ENCODE results near the gene SOX4. TPM values are rescaled to one million over a fixed set of nuclear protein-coding genes. Genes with fewer than 3 reads are reported as not detected.
"Not testable (repeated sequence)": the region's sequence is repeated elsewhere in the genome, so short reads cannot be mapped to it uniquely, and the experiment has no call there.

The SOX4 gene
- total RNA-seq: 1 to 10 TPM; 1.9 to 3.5 TPM

- H3K27ac Mint-ChIP-seq: peak within 1 kb of the TSS; percentile 50
- peaks cover 28% of the 10 kb centered on the region for H3K4me1 Mint-ChIP-seq (ENCODE audit: low read depth)
- H3K9me3 Mint-ChIP-seq: no peaks in the 10 kb centered on the region
- H3K27me3 Mint-ChIP-seq (ENCODE audit: low read depth): peaks cover 44% of the 10 kb centered on the region
- ATAC-seq (replicated peaks in 1 of 2) (peak; percentile 59), DNase-seq (peak; percentile 54 to 72)
- H3K36me3 Mint-ChIP-seq (ENCODE audit: insufficient read depth in 2 of 2): peaks cover 5% of the 10 kb centered on the region in 2 donors
- no peak within 1 kb of the TSS for H3K4me3 Mint-ChIP-seq
These were observed at the start of gene SOX4 for GRCh38 chr6:21593412-21593926. SOX4 (plus strand) TSS chr6:21593751; CDS start chr6:21594535, 784 bp downstream.

- ATAC-seq (replicated peaks in 1 of 2); H3K9me3 Mint-ChIP-seq; H3K27me3 Mint-ChIP-seq (ENCODE audit: low read depth); DNase-seq; H3K36me3 Mint-ChIP-seq (ENCODE audit: insufficient read depth in 2 of 2); H3K4me1 Mint-ChIP-seq (ENCODE audit: low read depth); H3K27ac Mint-ChIP-seq; H3K4me3 Mint-ChIP-seq: not testable (repeated sequence)
These were observed 41.3 kb upstream of the SOX4 start for GRCh38 chr6:21552286-21552685.

GRCh38 chr6:21554286-21554685 lies 39.3 kb upstream of the SOX4 start:
- no peaks in the 10 kb centered on the region for H3K27me3 Mint-ChIP-seq (ENCODE audit: low read depth)
- no peaks in the 10 kb centered on the region for H3K4me1 Mint-ChIP-seq (ENCODE audit: low read depth)

GRCh38 chr6:21555197-21555596 lies 38.4 kb upstream of the SOX4 start:
- H3K27ac Mint-ChIP-seq: no peak overlapping the region
- no peaks in the 10 kb centered on the region for H3K27me3 Mint-ChIP-seq (ENCODE audit: low read depth)
- H3K36me3 Mint-ChIP-seq (ENCODE audit: insufficient read depth in 2 of 2): peaks cover 0 to 2% of the 10 kb centered on the region in 2 donors
- no peaks in the 10 kb centered on the region for H3K4me1 Mint-ChIP-seq (ENCODE audit: low read depth)
- H3K9me3 Mint-ChIP-seq: peaks cover 0 to 1% of the 10 kb centered on the region in 2 donors
- ATAC-seq (replicated peaks in 1 of 2) (no peak), DNase-seq (no peak)
- H3K4me3 Mint-ChIP-seq: no peak overlapping the region

More at GRCh38 chr6:21554286-21554685, 39.3 kb upstream of the SOX4 start:
- Mint-ChIP-seq H3K27ac (no peak overlapping the region), H3K9me3 (peaks cover 0 to 1% of the 10 kb centered on the region in 2 donors), H3K4me3 (no peak overlapping the region), H3K36me3 (ENCODE audit: insufficient read depth in 2 of 2) (peaks cover 0 to 2% of the 10 kb centered on the region in 2 donors)
- DNase-seq (no peak), ATAC-seq (replicated peaks in 1 of 2) (no peak)

GRCh38 chr6:21556511-21556910 lies 37.0 kb upstream of the SOX4 start:
- DNase-seq (no peak), ATAC-seq (replicated peaks in 1 of 2) (no peak)
- Mint-ChIP-seq H3K9me3 (no peaks in the 10 kb centered on the region), H3K4me1 (ENCODE audit: low read depth) (no peaks in the 10 kb centered on the region), H3K4me3 (no peak overlapping the region), H3K27ac (no peak overlapping the region), H3K36me3 (ENCODE audit: insufficient read depth in 2 of 2) (no peaks in the 10 kb centered on the region), H3K27me3 (ENCODE audit: low read depth) (no peaks in the 10 kb centered on the region)

- H3K9me3 Mint-ChIP-seq: no peaks in the 10 kb centered on the region
- ATAC-seq (replicated peaks in 1 of 2) (no peak), DNase-seq (no peak)
- H3K4me1 Mint-ChIP-seq (ENCODE audit: low read depth): no peaks in the 10 kb centered on the region
- no peaks in the 10 kb centered on the region for H3K27me3 Mint-ChIP-seq (ENCODE audit: low read depth)
- H3K4me3 Mint-ChIP-seq: no peak overlapping the region
- no peak overlapping the region for H3K27ac Mint-ChIP-seq
- H3K36me3 Mint-ChIP-seq (ENCODE audit: insufficient read depth in 2 of 2): no peaks in the 10 kb centered on the region
These were observed 36.4 kb upstream of the SOX4 start for GRCh38 chr6:21556968-21557721.

- no peaks in the 10 kb centered on the region for H3K9me3 Mint-ChIP-seq
- H3K36me3 Mint-ChIP-seq (ENCODE audit: insufficient read depth in 2 of 2): no peaks in the 10 kb centered on the region
These were observed 34.3 kb upstream of the SOX4 start for GRCh38 chr6:21559238-21559637.

GRCh38 chr6:21560249-21560648 lies 33.3 kb upstream of the SOX4 start:
- no peaks in the 10 kb centered on the region for H3K4me1 Mint-ChIP-seq (ENCODE audit: low read depth)

More at GRCh38 chr6:21559238-21559637, 34.3 kb upstream of the SOX4 start:
- no peak for DNase-seq
- no peak for ATAC-seq (replicated peaks in 1 of 2)
- H3K27ac Mint-ChIP-seq: no peak overlapping the region
- H3K4me3 Mint-ChIP-seq: no peak overlapping the region
- no peaks in the 10 kb centered on the region for H3K27me3 Mint-ChIP-seq (ENCODE audit: low read depth)
- H3K4me1 Mint-ChIP-seq (ENCODE audit: low read depth): no peaks in the 10 kb centered on the region

GRCh38 chr6:21565431-21565830 lies 28.1 kb upstream of the SOX4 start:
- Mint-ChIP-seq H3K27ac (no peak overlapping the region), H3K27me3 (ENCODE audit: low read depth) (no peaks in the 10 kb centered on the region), H3K4me3 (no peak overlapping the region), H3K4me1 (ENCODE audit: low read depth) (no peaks in the 10 kb centered on the region), H3K36me3 (ENCODE audit: insufficient read depth in 2 of 2) (no peaks in the 10 kb centered on the region), H3K9me3 (no peaks in the 10 kb centered on the region)
- DNase-seq (no peak), ATAC-seq (replicated peaks in 1 of 2) (no peak)

More at GRCh38 chr6:21560249-21560648, 33.3 kb upstream of the SOX4 start:
- no peak overlapping the region for H3K27ac Mint-ChIP-seq
- H3K9me3 Mint-ChIP-seq: no peaks in the 10 kb centered on the region
- H3K36me3 Mint-ChIP-seq (ENCODE audit: insufficient read depth in 2 of 2): no peaks in the 10 kb centered on the region
- ATAC-seq (replicated peaks in 1 of 2): no peak
- H3K4me3 Mint-ChIP-seq: no peak overlapping the region
- no peaks in the 10 kb centered on the region for H3K27me3 Mint-ChIP-seq (ENCODE audit: low read depth)
- no peak for DNase-seq

GRCh38 chr6:21578523-21578922 lies 15.0 kb upstream of the SOX4 start:
- no peaks in the 10 kb centered on the region for H3K4me1 Mint-ChIP-seq (ENCODE audit: low read depth)

GRCh38 chr6:21582651-21583050 lies 10.9 kb upstream of the SOX4 start:
- Mint-ChIP-seq H3K27me3 (ENCODE audit: low read depth) (peaks cover 25% of the 10 kb centered on the region), H3K4me3 (no peak overlapping the region), H3K27ac (no peak overlapping the region), H3K36me3 (ENCODE audit: insufficient read depth in 2 of 2) (peaks cover 0 to 10% of the 10 kb centered on the region in 2 donors), H3K9me3 (peaks cover 2 to 4% of the 10 kb centered on the region in 2 donors), H3K4me1 (ENCODE audit: low read depth) (peaks cover 9% of the 10 kb centered on the region)
- no peak for ATAC-seq (replicated peaks in 1 of 2)
- DNase-seq: no peak

More at GRCh38 chr6:21578523-21578922, 15.0 kb upstream of the SOX4 start:
- DNase-seq (no peak), ATAC-seq (replicated peaks in 1 of 2) (no peak)
- H3K27ac Mint-ChIP-seq: no peak overlapping the region
- no peak overlapping the region for H3K4me3 Mint-ChIP-seq
- peaks cover 4 to 5% of the 10 kb centered on the region in 2 donors for H3K9me3 Mint-ChIP-seq
- peaks cover 0 to 10% of the 10 kb centered on the region in 2 donors for H3K36me3 Mint-ChIP-seq (ENCODE audit: insufficient read depth in 2 of 2)
- H3K27me3 Mint-ChIP-seq (ENCODE audit: low read depth): no peaks in the 10 kb centered on the region

GRCh38 chr6:21586300-21586699 lies 7.3 kb upstream of the SOX4 start:
- Mint-ChIP-seq H3K9me3 (peaks cover 0 to 1% of the 10 kb centered on the region in 2 donors), H3K27me3 (ENCODE audit: low read depth) (peaks cover 45% of the 10 kb centered on the region), H3K4me1 (ENCODE audit: low read depth) (peaks cover 16% of the 10 kb centered on the region), H3K36me3 (ENCODE audit: insufficient read depth in 2 of 2) (peaks cover 0 to 6% of the 10 kb centered on the region in 2 donors), H3K27ac (no peak overlapping the region), H3K4me3 (peak overlapping the region in 1 of 2 donors; percentile 27)
- DNase-seq (no peak), ATAC-seq (replicated peaks in 1 of 2) (no peak)

GRCh38 chr6:21586740-21587178 lies 6.8 kb upstream of the SOX4 start:
- Mint-ChIP-seq H3K4me3 (peak overlapping the region; percentile 88 to 93), H3K27me3 (ENCODE audit: low read depth) (peaks cover 45% of the 10 kb centered on the region), H3K36me3 (ENCODE audit: insufficient read depth in 2 of 2) (peaks cover 0 to 6% of the 10 kb centered on the region in 2 donors), H3K27ac (no peak overlapping the region), H3K4me1 (ENCODE audit: low read depth) (peaks cover 16% of the 10 kb centered on the region), H3K9me3 (peaks cover 0 to 1% of the 10 kb centered on the region in 2 donors)
- ATAC-seq (replicated peaks in 1 of 2) (no peak), DNase-seq (no peak)

Measured in activated T-cell treated with anti-CD3 and anti-CD28 coated beads, Interleukin-2, amount 50 U/mL, for 72 hours (primary cell).